ENCODE data around the gene SAMSN1. TPM values are rescaled to one million over a fixed set of nuclear protein-coding genes. Genes with fewer than 3 reads are reported as not detected.

SAMSN1 gene
- polyA plus RNA-seq, 2 of the 4 experiments (the other 2 are of a cell fraction): 0.06 TPM; not detected in 1

DNA sequence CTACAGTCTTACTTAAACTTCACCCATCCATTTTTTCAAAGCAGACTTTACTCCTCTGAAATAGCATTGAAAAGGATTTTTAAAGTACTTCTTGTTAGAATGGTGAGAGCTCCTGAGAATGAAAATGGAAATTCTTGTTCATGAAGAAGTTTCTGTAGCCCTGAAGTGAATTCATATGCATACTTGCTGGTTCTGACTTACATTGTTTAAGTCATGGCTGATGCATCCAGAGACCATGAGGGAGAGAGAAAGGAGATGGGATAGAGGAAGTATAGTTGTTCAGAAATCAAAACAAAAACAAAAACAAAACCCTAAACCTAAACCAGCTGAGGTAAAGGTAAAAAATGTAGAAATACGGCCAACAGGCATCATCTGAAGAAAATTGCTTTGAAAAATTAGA is 27.1 kb upstream of the SAMSN1 start:
- H3K4me3 ChIP-seq: no peak overlapping the region
- CTCF ChIA-PET: no interaction called here
- DNase-seq (ENCODE audit: low read depth in 1 of 2, low spot score in 1 of 2): no peak
- no peak overlapping the region for H3K27ac ChIP-seq
- H3K9me3 ChIP-seq: no peaks in the 10 kb centered on the region
- no peak overlapping the region for H3K4me2 ChIP-seq
- H3K4me1 ChIP-seq: no peaks in the 10 kb centered on the region
- no peak for TF ChIP-seq KDM5A (IDR thresholded peaks at IDR 0.05)
- TF ChIP-seq CBX2 (IDR thresholded peaks at IDR 0.05; ENCODE audit: borderline replicate concordance, low read depth): no peak
- no peak for FAIRE-seq
- 4% methylated on average over 1 of the region's 1 CpG for WGBS (ENCODE audit: missing lambda C conversion rate)
- ATAC-seq: no peak
- POLR2A ChIA-PET: no interaction called here

GRCh38 chr21:14572204-14572780 is 26.2 kb upstream of the SAMSN1 start:
- Histone ChIP-seq H3K4me1 (no peaks in the 10 kb centered on the region), H3K9me3 (no peaks in the 10 kb centered on the region), H3K27ac (no peak overlapping the region), H3K4me3 (no peak overlapping the region), H3K4me2 (no peak overlapping the region)
- 20% methylated on average over 2 of the region's 2 CpGs for WGBS (ENCODE audit: missing lambda C conversion rate)
- POLR2A ChIA-PET: no interaction called here
- TF ChIP-seq KDM1A (IDR thresholded peaks at IDR 0.05; ENCODE audit: low read depth): no peak
- no peak for TF ChIP-seq EP300 (IDR thresholded peaks at IDR 0.05)
- no peak for TF ChIP-seq CBX2 (IDR thresholded peaks at IDR 0.05; ENCODE audit: borderline replicate concordance, low read depth)
- no peak for TF ChIP-seq KDM5A (IDR thresholded peaks at IDR 0.05)
- TF ChIP-seq, protein P1, sequence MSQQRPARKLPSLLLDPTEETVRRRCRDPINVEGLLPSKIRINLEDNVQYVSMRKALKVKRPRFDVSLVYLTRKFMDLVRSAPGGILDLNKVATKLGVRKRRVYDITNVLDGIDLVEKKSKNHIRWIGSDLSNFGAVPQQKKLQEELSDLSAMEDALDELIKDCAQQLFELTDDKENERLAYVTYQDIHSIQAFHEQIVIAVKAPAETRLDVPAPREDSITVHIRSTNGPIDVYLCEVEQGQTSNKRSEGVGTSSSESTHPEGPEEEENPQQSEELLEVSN (IDR thresholded peaks at IDR 0.05; ENCODE audit: borderline replicate concordance, low read depth): no peak
- no peak for TF ChIP-seq NR3C1 (IDR thresholded peaks at IDR 0.05)
- no peak for TF ChIP-seq ATOH8 (CRISPR knock-in tag; IDR thresholded peaks at IDR 0.05; ENCODE audit: low read depth)
- no peak for TF ChIP-seq PHF8 (IDR thresholded peaks at IDR 0.05; ENCODE audit: borderline replicate concordance, low read depth)
- no peak for TF ChIP-seq ZSCAN20 (CRISPR knock-in tag; IDR thresholded peaks at IDR 0.05)
- TF ChIP-seq JUNB (IDR thresholded peaks at IDR 0.05): no peak
- no peak for TF ChIP-seq BHLHE40 (IDR thresholded peaks at IDR 0.05; ENCODE audit: low read depth, low read length)
- no peak for TF ChIP-seq HOXB5 (CRISPR knock-in tag; IDR thresholded peaks at IDR 0.05)
- TF ChIP-seq CHD2 (IDR thresholded peaks at IDR 0.05; ENCODE audit: low read length, partially characterized antibody): no peak
- FAIRE-seq (no peak), ATAC-seq (no peak), DNase-seq (ENCODE audit: low read depth in 1 of 2, low spot score in 1 of 2) (no peak)
- CTCF ChIA-PET: no interaction called here

DNA sequence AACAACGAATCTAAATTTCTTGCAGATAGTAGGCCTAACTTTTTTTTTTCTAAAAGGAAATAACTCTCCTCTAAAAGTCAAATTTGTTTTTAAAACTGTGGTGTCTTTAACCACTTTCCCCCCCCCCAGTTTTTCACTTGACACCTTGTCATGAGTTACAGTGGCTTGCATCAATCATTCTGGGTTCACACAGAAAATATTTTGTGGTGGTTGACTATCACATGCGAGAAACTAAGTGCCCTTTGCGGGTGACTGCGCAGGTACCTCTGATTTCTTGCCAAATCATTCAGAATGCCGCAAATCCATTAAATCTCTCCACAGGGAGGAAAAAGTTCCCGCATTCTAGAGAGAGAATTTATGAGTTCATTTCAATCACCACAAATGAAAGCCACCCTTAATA is 23.8 kb upstream of the SAMSN1 start:
- Histone ChIP-seq H3K4me1 (no peaks in the 10 kb centered on the region), H3K4me2 (no peak overlapping the region), H3K4me3 (no peak overlapping the region), H3K27ac (no peak overlapping the region), H3K9me3 (no peaks in the 10 kb centered on the region)
- no peak for ATAC-seq
- no peak for FAIRE-seq
- POLR2A ChIA-PET: no interaction called here
- no peak for TF ChIP-seq JUN (IDR thresholded peaks at IDR 0.05)
- no peak for TF ChIP-seq KDM1A (IDR thresholded peaks at IDR 0.05; ENCODE audit: low read depth)
- TF ChIP-seq FOSL2 (IDR thresholded peaks at IDR 0.05): no peak
- no peak for TF ChIP-seq FOSL2 (CRISPR knock-in tag; IDR thresholded peaks at IDR 0.05)
- no peak for TF ChIP-seq ZSCAN20 (CRISPR knock-in tag; IDR thresholded peaks at IDR 0.05)
- DNase-seq (ENCODE audit: low read depth in 1 of 2, low spot score in 1 of 2): no peak
- CTCF ChIA-PET: interaction anchor here (0.6 to 1.1 kb wide), 2 partner anchors 28 to 1088 kb away, joined by 3 read pairs; no protein-coding TSS in a partner anchor
- WGBS (ENCODE audit: missing lambda C conversion rate): 61% methylated on average over 6 of the region's 6 CpGs

DNA sequence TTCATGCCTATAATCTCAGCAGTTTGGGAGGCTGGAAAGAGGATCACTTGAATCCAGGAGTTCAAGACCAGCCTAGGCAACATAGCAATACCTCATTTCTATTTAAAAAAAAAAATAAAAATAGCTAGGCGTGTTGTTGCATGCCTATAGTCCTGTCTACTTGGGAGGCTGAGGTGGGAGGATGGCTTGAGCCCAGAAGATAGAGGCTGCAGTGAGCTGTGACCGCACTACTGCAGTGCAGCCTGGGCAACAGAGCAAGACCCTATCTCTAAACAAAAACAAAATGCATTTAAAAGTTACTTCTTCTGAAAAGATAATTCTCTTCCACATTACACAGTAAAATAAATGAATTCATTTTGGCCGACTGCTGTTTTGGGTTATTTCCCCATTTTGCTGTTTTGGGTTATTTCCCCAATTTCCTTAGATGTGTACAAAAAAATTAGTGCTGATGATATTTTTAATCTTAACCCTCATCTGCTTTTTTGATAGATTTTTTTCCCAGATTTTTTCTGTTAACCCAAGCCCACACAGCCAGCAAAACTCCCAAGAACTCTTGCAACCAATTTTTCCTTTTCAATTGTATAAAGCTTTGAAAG is 23.0 kb upstream of the SAMSN1 start:
- POLR2A ChIA-PET: no interaction called here

More for the DNA sequence above, 23.0 kb upstream of the SAMSN1 start:
- Histone ChIP-seq H3K4me2 (no peak overlapping the region), H3K4me3 (no peak overlapping the region), H3K9me3 (no peaks in the 10 kb centered on the region), H3K27ac (no peak overlapping the region), H3K4me1 (no peaks in the 10 kb centered on the region)
- CTCF ChIA-PET: no interaction called here
- DNase-seq (ENCODE audit: low read depth in 1 of 2, low spot score in 1 of 2): no peak
- TF ChIP-seq ZNF302 (CRISPR knock-in tag; IDR thresholded peaks at IDR 0.05): no peak
- TF ChIP-seq NR3C1 (IDR thresholded peaks at IDR 0.05): no peak
- no peak for TF ChIP-seq SREBF2 (IDR thresholded peaks at IDR 0.05)
- no peak for TF ChIP-seq JUNB (IDR thresholded peaks at IDR 0.05)
- no peak for TF ChIP-seq RAD21 (conservative IDR thresholded peaks at IDR 0.05 in 1 of 2, IDR thresholded peaks at IDR 0.05 in 1 of 2)
- TF ChIP-seq ATOH8 (CRISPR knock-in tag; IDR thresholded peaks at IDR 0.05; ENCODE audit: low read depth): no peak
- no peak for TF ChIP-seq NPAS2 (CRISPR knock-in tag; IDR thresholded peaks at IDR 0.05; ENCODE audit: borderline replicate concordance)
- TF ChIP-seq, protein P1 (IDR thresholded peaks at IDR 0.05; ENCODE audit: borderline replicate concordance, low read depth): no peak
- TF ChIP-seq KDM5A (IDR thresholded peaks at IDR 0.05): no peak
- TF ChIP-seq EHMT2 (IDR thresholded peaks at IDR 0.05; ENCODE audit: low read depth): no peak
- no peak for TF ChIP-seq EHF (CRISPR knock-in tag; IDR thresholded peaks at IDR 0.05)
- TF ChIP-seq HOXB13 (CRISPR knock-in tag; IDR thresholded peaks at IDR 0.05; ENCODE audit: low read depth): no peak
- no peak for TF ChIP-seq RARB (CRISPR knock-in tag; IDR thresholded peaks at IDR 0.05)
- no peak for TF ChIP-seq MYC (IDR thresholded peaks at IDR 0.05; ENCODE audit: borderline replicate concordance, low read length)
- no peak for TF ChIP-seq HEYL (CRISPR knock-in tag; IDR thresholded peaks at IDR 0.05)
- TF ChIP-seq EP300 (IDR thresholded peaks at IDR 0.05): no peak
- no peak for FAIRE-seq
- ATAC-seq: no peak
- WGBS (ENCODE audit: missing lambda C conversion rate): 51% methylated on average over 3 of the region's 3 CpGs

Data from A549 (cell line).